CD4-positive, alpha-beta T cell treated with Interleukin-6 for 4 hours (primary cell): ENCODE measurements around the gene MAML3.

ENCODE experiments used
- DNase-seq: peaks from one replicate; pipeline ENCODE4 v3.0.0-alpha.2; 2020; ENCODE audit warnings: mixed read lengths

The MAML3 gene

GRCh38 chr4:139889264-139889663, 264.7 kb downstream of the MAML3 start:
- DNase-seq = no peak

DNA sequence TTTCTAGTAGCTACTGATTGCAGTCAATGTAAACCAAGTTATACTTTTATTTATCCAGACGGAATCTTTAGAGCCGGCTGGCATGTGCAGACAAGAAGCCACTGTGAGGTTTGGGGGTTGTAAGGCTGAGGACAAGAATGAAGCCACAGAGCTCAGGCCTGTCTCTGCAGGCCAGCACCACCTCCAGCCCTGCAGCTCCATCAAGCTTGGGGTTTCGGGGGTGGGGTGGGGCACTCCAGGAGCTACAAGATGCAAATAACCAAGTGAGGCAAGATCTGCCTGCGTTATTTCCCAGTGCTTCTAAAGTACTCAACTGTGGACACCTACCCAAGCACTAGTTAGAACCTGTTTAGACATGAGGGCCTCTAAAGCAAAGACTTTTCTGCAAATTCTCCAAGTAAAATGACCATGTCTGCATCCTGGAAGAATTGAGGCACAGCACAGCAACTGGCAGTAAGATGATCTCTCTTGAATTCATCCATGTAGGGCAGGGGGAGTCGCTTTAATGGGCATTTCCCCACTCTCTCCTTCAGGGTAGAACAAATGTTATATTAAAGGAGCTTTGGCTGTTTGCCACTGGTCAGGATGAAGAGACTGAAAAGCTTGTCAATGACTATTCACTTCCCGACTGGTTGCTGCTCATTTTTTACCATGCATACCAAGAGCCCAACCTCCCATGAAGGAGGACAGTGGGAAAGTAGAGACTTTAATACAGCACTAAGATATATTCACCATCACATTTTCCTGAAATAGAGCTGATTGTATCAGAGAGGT, 265.8 kb downstream of the MAML3 start:
- DNase-seq = no peak

DNA sequence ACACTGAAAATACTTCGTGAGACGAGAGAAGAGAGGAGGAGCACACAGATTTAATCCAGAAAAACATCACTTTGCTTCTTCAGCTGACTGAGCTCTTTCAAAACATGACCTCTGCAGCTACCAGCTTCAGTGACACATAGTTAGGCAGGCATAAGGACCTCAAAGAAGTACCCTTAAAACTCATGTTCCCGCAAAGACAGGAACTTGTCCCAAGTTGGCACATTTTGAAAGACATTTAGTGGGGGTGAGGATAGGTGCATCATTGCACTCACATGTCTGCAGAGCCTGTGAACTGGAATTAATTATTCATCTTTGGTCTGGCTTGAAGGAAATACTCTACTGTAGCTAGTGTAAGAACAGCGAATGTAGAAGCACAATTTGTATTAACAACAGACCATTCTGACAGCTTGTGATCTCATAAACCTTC, 266.6 kb downstream of the MAML3 start:
- no peak for DNase-seq

GRCh38 chr4:139886798-139887197, 267.2 kb downstream of the MAML3 start:
- DNase-seq = no peak

DNA sequence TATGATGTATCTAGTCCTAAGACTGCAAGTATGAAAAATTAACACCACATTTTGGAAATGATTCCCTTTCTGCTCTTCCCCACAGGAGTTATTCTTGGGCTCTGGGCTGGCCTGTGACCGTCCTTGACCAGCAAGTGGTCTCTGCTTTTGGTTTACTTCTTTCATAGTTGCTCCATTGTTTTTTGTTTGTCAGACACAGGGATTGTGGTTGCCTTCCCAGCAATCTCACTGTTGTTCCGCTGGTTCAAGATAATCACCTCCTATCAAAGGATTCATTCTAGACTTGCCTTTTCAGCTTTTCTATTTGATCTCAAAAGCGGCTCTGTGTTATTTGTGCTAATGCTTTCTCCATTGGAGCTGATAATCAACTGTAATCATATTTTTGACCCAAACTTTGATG, 269.5 kb downstream of the MAML3 start:
- DNase-seq = no peak

DNA sequence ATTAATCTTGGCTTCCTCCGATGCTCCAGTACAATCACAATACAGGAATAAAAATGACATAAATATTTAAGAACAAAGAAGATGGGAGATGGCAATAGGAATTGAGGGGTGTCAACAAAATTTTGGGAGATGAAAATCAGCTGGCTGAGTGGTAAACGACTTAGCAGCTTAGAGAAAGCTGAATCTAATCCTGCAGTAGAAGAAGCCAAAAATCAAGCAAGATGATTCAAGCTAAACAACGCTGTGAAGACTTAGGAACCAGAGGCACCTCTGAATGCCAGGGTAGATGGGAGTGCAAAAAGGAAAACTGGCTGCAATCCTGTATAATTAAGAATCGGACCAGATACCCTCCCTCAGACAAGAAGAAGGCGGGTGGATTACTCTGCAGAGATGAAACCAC, 273.1 kb downstream of the MAML3 start:
- DNase-seq = no peak

GRCh38 chr4:139878050-139878449, 275.9 kb downstream of the MAML3 start:
- no peak for DNase-seq

DNA sequence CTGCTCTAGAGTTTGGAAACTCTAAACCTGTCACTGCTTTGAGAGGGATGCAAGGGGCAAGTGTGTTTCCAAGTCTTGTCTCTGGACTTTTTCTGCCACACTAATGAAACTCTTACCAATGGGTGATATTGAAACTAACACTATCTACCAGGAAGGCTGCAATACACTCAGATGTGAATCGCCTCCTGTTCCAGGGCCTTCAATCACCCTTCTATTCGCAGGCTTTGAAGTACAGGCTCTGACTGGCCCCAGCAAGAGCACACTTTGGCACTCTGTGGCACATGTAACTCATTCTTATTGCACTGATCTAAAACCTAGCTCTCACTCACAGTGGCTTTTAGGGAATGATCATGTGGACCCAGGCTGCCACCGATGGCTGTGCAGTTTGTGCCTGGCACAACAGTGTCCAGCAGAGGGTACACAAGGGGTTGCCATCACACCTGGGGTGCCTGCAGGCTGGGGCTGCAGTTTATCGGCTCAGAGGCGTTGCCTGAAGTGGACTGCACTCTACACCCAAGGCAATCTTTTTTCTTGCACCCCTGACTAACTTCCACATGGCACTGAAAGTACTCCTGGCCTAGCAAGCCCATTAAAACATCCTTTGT, 277.5 kb downstream of the MAML3 start:
- DNase-seq = no peak

GRCh38 chr4:139875411-139875825, 278.6 kb downstream of the MAML3 start:
- no peak for DNase-seq

DNA sequence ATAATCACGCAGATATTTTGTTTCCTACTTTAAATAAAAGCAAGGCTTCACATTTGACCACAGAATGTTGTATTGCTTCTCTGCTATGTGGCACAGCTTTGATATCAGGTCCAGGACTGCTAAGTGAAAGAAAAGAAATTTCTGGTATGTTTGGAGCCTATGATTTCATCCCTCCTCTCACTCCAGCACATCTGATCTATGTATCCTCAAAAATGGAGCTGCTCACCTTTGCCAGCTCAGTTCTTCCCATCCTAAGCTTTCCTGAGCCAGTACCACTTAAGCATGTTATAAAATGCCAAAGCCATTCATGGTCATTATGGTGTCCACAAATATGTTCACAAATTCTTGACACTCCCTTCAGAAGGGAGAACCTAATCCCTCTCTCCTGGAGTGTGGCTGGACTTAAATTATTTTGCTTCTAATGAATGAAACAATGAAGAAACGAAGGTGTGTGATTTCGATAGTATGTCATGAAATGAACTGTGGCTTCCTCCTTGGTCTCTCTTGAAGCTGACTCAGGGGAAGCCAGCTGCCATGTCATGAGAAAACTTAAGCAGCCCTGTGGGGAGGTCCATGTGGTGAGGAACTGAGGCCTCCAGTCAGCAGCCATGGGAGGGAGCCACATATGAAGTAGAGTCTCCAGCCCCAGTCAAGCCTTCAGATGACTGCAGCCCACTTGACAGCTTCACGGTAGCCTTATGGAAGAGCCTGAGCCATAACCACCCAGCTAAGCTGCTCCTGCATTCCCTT, 280.7 kb downstream of the MAML3 start:
- DNase-seq = no peak

DNA sequence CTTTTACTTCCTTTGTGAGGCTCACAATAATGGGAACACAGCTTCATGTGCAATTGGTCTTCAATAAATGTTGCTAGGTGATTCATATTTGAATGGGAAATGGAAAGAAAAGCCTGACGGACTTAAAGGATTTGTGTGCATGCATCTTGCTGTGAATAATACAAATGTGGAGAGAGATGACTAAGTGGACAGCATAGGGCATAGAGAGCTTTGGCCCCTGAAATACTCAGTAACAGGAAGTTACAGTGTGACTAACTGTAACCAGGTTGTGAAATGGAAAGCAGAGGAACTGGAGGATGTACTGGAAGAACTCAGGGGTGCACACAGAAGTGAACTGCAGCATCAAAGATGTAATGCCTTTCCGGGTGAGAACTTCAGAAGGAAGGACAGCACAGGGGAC, 281.7 kb downstream of the MAML3 start:
- DNase-seq = no peak

- no peak for DNase-seq
These were observed 284.2 kb downstream of the MAML3 start for GRCh38 chr4:139869810-139870209.

DNA sequence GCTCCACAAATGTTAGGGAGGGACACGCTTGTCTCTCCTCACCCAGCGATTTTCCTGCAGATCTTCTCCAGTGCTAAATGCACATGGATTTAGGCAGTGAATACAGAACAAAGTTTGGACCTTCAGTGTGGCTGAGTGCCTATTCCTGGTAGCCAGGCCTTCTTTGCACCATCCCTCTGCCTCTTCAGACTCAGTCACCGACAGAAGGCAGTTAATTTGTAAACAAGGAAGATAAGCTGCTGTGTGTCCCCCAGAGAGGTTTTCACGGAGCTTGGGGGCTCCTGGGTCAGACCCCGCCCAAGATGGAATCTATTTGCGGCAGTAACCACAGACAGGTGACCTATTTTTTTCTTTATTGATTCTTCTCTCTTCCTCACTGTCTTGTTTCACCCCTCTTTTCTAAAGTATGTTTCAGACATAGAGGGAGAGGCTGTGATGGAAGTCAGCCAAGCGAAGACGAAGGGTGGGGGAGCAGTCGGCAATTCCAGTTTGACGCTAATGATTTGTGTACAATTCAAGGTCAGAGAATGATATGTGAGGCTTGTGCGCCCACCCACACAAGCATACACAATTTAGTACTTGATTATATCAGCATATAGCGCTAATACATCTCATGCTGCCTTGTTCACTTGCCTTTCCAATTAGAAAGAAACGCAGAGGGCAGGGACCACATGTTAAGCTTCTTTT, 287.6 kb downstream of the MAML3 start:
- DNase-seq = no peak

- no peak for DNase-seq
These were observed 288.4 kb downstream of the MAML3 start for GRCh38 chr4:139865537-139865936.

DNA sequence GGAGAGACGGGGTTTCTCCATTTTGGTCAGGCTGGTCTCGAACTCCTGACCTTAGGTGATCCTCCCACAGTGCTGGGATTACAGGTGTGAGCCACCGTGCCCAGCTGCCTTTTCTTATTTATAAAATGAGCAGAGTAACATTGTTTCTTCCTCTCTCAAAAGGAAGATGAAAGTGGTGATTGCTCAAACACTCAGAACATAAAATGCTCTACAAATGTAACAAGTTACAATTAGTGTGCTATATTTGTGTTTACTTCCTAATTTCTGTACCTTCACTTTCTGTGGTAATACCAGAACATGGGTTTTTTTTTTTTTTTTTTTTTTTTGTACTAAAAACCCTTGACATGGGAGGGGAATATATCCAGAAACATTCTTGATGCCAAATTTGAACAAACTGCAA, 290.5 kb downstream of the MAML3 start:
- DNase-seq = no peak

- no peak for DNase-seq
These were observed 292.5 kb downstream of the MAML3 start for GRCh38 chr4:139861471-139861870.

- DNase-seq = no peak
These were observed 293.5 kb downstream of the MAML3 start for GRCh38 chr4:139860435-139861024.

- DNase-seq = no peak
These were observed 294.1 kb downstream of the MAML3 start for GRCh38 chr4:139859876-139860275.

DNA sequence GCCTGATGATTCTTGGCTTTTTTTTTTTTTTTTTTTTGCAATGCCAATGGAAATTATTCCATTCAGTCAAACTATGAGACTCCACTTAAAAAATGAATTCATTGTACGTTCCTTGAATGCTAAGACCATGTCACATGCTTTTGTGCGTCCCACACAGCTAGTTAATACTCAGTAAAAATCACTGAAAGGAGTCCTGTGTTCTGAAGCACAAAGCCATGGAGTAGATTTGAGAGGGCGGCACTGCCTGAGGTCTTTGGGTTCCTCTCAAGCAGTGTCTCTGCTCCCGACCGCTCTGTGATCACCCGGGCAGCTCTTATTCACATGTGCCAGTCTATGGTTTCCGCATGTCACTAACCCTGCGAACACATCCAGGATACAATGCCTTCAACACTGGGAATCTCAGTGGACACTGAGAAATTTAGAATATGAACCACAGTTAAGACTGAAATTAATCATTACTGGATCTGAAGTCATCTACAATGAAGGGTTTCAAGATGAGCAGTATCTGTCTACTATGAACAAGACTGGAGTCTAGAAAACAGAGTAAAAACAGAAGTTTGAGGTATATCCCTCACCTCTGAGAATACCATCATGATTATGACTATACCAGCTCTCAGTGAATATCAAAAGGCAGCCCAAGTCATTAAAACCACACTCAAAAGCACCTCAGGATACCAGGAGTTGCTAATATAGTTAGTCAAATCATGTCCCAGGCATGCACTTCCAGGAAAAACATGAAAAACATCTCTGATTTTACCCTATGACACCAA, 295.4 kb downstream of the MAML3 start:
- no peak for DNase-seq

DNA sequence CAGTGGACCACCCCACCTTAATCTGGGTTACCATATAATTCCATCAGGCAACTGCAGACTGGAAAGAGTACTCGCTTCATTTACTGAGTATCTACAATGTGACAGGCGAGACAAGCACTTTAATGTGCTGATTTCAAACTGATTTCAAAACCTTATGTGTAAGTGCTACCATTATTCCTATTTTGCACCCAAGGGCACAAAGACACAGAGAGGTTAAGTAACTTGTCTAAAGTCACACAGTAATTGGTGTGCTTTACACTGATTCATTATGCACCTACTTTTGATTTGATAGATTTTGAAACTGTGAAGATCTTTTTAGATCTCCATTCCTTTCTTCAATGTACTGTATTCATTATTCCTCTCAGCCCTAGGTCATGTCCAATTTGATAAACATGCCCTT, 296.0 kb downstream of the MAML3 start:
- DNase-seq = no peak

DNA sequence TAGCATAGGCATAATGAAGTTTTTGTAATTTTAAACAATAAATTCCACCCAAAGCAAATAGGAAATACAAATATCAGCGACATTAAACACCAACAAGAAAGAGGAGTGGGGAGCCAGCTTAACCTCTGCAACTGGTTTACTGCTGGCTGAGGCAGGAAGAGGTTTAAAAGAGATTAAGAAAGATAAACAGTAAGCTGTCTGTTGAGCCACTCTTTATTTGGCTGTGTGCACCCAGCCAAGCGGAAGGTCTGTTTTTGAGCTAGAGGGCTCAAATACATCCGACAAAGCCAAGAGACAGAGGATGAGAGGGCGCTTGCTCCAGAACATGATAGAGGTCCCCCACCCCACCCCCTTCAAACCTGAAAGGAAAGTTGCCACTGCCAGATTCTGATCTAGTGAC, 297.0 kb downstream of the MAML3 start:
- no peak for DNase-seq
